HepG2 (cell line): ENCODE data around the gene KLF6. TPM values are rescaled to one million over a fixed set of nuclear protein-coding genes. Genes with fewer than 3 reads are reported as not detected.

Source experiments
- ADNP ChIP-seq: sonication (generic); formaldehyde crosslinking; IDR thresholded peaks from 2 replicates; pipeline ENCODE4 v1.4.0; 2020; ENCODE audit warnings: missing genetic modification reagents
- CEBPB ChIP-seq: IDR thresholded peaks from 2 replicates; pipeline ENCODE4 v1.6.1; 2011; ENCODE audit warnings: low read depth, low read length, improper control_type of control experiment, borderline replicate concordance
- GLI4 ChIP-seq: sonication (generic); formaldehyde crosslinking; IDR thresholded peaks from 2 replicates; pipeline ENCODE4 v1.5.1; 2020; ENCODE audit warnings: missing genetic modification reagents, mild to moderate bottlenecking, moderate library complexity, borderline replicate concordance
- HMG20B ChIP-seq: conservative IDR thresholded peaks from 2 replicates; pipeline ENCODE4 v1.6.1; 2016; ENCODE audit warnings: missing genetic modification reagents, missing compliant biosample characterization
- KLF13 ChIP-seq: sonication (generic); formaldehyde crosslinking; IDR thresholded peaks from 2 replicates; pipeline ENCODE4 v1.4.0; 2020; ENCODE audit warnings: mild to moderate bottlenecking, missing genetic modification reagents
- KMT2B ChIP-seq: IDR thresholded peaks from 2 replicates; pipeline ENCODE4 v1.6.1; 2016; ENCODE audit warnings: missing genetic modification reagents, missing compliant biosample characterization
- MAF1 ChIP-seq: sonication (generic); formaldehyde crosslinking; IDR thresholded peaks from 2 replicates; pipeline ENCODE4 v1.5.0; 2020; ENCODE audit warnings: missing genetic modification reagents, borderline replicate concordance
- REXO4 ChIP-seq: sonication (generic); formaldehyde crosslinking; IDR thresholded peaks from 2 replicates; pipeline ENCODE4 v1.8.0; 2022; ENCODE audit warnings: missing genetic modification reagents, mild to moderate bottlenecking, borderline replicate concordance
- SIX4 ChIP-seq: sonication (generic); formaldehyde crosslinking; IDR thresholded peaks from 2 replicates; pipeline ENCODE4 v1.4.0; 2020; ENCODE audit warnings: missing genetic modification reagents
- SP140L ChIP-seq: sonication (generic); formaldehyde crosslinking; IDR thresholded peaks from 2 replicates; pipeline ENCODE4 v1.4.0; 2020; ENCODE audit warnings: missing genetic modification reagents, borderline replicate concordance
- ZBTB21 ChIP-seq: sonication (generic); formaldehyde crosslinking; IDR thresholded peaks from 2 replicates; pipeline ENCODE4 v1.4.0; 2020; ENCODE audit warnings: missing genetic modification reagents
- ZFAT ChIP-seq: sonication (generic); formaldehyde crosslinking; conservative IDR thresholded peaks from 2 replicates; pipeline ENCODE4 v1.8.1; 2023; ENCODE audit warnings: missing genetic modification reagents, inconsistent platforms
- ZNF30 ChIP-seq: sonication (generic); formaldehyde crosslinking; IDR thresholded peaks from 2 replicates; pipeline ENCODE4 v1.5.0; 2020; ENCODE audit warnings: mild to moderate bottlenecking, missing genetic modification reagents
- ZNF383 ChIP-seq: sonication (generic); formaldehyde crosslinking; IDR thresholded peaks from 2 replicates; pipeline ENCODE4 v1.4.0; 2020; ENCODE audit warnings: missing genetic modification reagents, mild to moderate bottlenecking, borderline replicate concordance
- ZNF83 ChIP-seq: sonication (generic); formaldehyde crosslinking; IDR thresholded peaks from 2 replicates; pipeline ENCODE4 v1.4.0; 2020; ENCODE audit warnings: missing genetic modification reagents, mild to moderate bottlenecking, borderline replicate concordance
- polyA plus RNA-seq, 8 experiments: library from polyadenylated mRNA; depleted of rRNA in 3 of 8; stranded (reverse) in 7 of 8; unstranded in 1 of 8; fragments of >200 nt; fragmentation: Illumina TruSeq in 4 of 8; extraction: Trizol in 4 of 8; gene quantifications; 2 replicates each; pipeline versions ENCODE4 v1.2.1 to v1.2.3, GENCODE V29; 2011 to 2016; ENCODE audit warnings: low read depth in 4 of 8, missing spikeins in 1 of 8, mixed read lengths in 1 of 8; ENCODE audit not compliant: insufficient read depth in 1 of 8
- total RNA-seq, 5 experiments: library from RNA; depleted of rRNA; stranded (reverse); fragments of >200 nt; fragmentation: Illumina TruSeq; extraction: Trizol; gene quantifications; 2 replicates each; pipeline ENCODE4 v1.2.3, GENCODE V29; 2016; ENCODE audit warnings: low read depth in 1 of 5
- TF ChIP-seq, protein P1 (sequence below): sonication (generic); formaldehyde crosslinking; IDR thresholded peaks from 2 replicates; pipeline ENCODE4 v1.4.0; 2020; ENCODE audit warnings: missing genetic modification reagents, borderline replicate concordance
- TF ChIP-seq, protein P2 (sequence below): sonication (generic); formaldehyde crosslinking; IDR thresholded peaks from 2 replicates; pipeline ENCODE4 v1.9.0; 2021; ENCODE audit warnings: mild to moderate bottlenecking, missing genetic modification reagents
- TF ChIP-seq, protein P3 (sequence below): sonication (generic); formaldehyde crosslinking; IDR thresholded peaks from 2 replicates; pipeline ENCODE4 v1.5.0; 2020; ENCODE audit warnings: missing genetic modification reagents, mild to moderate bottlenecking, borderline replicate concordance

Gene KLF6
- total and polyA plus RNA-seq, 2 of the 13 experiments (the other 11 are each of a cell fraction or from before 2014, with no cell fraction given), result 27.0 to 71.9 TPM

DNA sequence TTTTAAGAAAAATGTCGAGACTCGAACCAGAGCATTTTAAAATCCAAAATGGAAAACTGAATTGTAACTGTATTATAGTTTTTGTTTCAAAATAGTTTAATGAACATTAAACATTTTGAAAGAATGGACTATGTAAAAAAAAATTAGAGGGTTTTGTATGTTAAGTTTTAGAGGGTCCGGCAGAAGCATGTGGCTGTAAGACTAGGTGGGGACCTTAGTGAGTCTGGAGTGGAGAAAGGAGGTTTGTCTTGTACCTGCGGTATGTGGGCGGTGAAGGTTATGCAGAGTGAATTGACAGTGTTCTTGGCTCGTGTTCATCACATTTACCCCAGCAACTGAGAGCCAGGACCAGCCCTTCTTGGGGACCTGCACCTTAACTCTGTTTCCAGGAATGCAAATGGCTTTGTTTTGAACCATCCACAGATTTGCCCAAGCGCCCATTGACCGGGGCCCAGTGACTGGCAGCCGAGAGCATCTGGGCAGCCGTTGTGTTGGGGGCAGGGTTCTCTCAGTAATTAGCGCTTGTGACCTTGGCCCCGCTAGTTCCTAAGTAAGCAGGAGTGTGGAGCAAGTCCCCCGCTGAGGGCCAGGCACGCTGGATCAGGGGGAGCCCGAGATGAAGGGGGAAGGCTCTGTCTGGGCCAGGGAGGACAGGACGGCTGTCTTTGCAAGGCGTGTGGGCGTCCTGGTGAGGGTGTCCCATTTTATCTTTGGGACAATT lies 1.4 kb upstream of the KLF6 start (continued):
- TF ChIP-seq, protein P1, sequence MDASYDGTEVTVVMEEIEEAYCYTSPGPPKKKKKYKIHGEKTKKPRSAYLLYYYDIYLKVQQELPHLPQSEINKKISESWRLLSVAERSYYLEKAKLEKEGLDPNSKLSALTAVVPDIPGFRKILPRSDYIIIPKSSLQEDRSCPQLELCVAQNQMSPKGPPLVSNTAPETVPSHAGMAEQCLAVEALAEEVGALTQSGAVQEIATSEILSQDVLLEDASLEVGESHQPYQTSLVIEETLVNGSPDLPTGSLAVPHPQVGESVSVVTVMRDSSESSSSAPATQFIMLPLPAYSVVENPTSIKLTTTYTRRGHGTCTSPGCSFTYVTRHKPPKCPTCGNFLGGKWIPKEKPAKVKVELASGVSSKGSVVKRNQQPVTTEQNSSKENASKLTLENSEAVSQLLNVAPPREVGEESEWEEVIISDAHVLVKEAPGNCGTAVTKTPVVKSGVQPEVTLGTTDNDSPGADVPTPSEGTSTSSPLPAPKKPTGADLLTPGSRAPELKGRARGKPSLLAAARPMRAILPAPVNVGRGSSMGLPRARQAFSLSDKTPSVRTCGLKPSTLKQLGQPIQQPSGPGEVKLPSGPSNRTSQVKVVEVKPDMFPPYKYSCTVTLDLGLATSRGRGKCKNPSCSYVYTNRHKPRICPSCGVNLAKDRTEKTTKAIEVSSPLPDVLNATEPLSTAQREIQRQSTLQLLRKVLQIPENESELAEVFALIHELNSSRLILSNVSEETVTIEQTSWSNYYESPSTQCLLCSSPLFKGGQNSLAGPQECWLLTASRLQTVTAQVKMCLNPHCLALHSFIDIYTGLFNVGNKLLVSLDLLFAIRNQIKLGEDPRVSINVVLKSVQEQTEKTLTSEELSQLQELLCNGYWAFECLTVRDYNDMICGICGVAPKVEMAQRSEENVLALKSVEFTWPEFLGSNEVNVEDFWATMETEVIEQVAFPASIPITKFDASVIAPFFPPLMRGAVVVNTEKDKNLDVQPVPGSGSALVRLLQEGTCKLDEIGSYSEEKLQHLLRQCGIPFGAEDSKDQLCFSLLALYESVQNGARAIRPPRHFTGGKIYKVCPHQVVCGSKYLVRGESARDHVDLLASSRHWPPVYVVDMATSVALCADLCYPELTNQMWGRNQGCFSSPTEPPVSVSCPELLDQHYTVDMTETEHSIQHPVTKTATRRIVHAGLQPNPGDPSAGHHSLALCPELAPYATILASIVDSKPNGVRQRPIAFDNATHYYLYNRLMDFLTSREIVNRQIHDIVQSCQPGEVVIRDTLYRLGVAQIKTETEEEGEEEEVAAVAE, result peak; percentile 54; the same call in 1 of the 2 replicates
- TF ChIP-seq ADNP, result no peak
- no peak; the same call in 1 of the 2 replicates for TF ChIP-seq ZNF383 (CRISPR knock-in tag)
- no peak for TF ChIP-seq SP140L (CRISPR knock-in tag)
- TF ChIP-seq, protein P2, sequence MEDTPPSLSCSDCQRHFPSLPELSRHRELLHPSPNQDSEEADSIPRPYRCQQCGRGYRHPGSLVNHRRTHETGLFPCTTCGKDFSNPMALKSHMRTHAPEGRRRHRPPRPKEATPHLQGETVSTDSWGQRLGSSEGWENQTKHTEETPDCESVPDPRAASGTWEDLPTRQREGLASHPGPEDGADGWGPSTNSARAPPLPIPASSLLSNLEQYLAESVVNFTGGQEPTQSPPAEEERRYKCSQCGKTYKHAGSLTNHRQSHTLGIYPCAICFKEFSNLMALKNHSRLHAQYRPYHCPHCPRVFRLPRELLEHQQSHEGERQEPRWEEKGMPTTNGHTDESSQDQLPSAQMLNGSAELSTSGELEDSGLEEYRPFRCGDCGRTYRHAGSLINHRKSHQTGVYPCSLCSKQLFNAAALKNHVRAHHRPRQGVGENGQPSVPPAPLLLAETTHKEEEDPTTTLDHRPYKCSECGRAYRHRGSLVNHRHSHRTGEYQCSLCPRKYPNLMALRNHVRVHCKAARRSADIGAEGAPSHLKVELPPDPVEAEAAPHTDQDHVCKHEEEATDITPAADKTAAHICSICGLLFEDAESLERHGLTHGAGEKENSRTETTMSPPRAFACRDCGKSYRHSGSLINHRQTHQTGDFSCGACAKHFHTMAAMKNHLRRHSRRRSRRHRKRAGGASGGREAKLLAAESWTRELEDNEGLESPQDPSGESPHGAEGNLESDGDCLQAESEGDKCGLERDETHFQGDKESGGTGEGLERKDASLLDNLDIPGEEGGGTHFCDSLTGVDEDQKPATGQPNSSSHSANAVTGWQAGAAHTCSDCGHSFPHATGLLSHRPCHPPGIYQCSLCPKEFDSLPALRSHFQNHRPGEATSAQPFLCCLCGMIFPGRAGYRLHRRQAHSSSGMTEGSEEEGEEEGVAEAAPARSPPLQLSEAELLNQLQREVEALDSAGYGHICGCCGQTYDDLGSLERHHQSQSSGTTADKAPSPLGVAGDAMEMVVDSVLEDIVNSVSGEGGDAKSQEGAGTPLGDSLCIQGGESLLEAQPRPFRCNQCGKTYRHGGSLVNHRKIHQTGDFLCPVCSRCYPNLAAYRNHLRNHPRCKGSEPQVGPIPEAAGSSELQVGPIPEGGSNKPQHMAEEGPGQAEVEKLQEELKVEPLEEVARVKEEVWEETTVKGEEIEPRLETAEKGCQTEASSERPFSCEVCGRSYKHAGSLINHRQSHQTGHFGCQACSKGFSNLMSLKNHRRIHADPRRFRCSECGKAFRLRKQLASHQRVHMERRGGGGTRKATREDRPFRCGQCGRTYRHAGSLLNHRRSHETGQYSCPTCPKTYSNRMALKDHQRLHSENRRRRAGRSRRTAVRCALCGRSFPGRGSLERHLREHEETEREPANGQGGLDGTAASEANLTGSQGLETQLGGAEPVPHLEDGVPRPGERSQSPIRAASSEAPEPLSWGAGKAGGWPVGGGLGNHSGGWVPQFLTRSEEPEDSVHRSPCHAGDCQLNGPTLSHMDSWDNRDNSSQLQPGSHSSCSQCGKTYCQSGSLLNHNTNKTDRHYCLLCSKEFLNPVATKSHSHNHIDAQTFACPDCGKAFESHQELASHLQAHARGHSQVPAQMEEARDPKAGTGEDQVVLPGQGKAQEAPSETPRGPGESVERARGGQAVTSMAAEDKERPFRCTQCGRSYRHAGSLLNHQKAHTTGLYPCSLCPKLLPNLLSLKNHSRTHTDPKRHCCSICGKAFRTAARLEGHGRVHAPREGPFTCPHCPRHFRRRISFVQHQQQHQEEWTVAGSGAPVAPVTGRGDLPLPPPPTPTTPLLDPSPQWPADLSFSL (CRISPR knock-in tag), result no peak; the same call in 1 of the 2 replicates
- TF ChIP-seq, protein P3, sequence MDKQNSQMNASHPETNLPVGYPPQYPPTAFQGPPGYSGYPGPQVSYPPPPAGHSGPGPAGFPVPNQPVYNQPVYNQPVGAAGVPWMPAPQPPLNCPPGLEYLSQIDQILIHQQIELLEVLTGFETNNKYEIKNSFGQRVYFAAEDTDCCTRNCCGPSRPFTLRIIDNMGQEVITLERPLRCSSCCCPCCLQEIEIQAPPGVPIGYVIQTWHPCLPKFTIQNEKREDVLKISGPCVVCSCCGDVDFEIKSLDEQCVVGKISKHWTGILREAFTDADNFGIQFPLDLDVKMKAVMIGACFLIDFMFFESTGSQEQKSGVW, result no peak
- peak; percentile 36; the same call in 1 of the 2 replicates for TF ChIP-seq KMT2B (CRISPR knock-in tag)
- TF ChIP-seq HMG20B (CRISPR knock-in tag), result peak; percentile 78
- no peak for TF ChIP-seq KLF13
- no peak for TF ChIP-seq REXO4 (CRISPR knock-in tag)
- no peak for TF ChIP-seq ZFAT (CRISPR knock-in tag)
- no peak for TF ChIP-seq ZNF30 (CRISPR knock-in tag)
- no peak for TF ChIP-seq SIX4 (CRISPR knock-in tag)
- no peak for TF ChIP-seq ZNF83 (CRISPR knock-in tag)
- peak; percentile 48; the same call in 1 of the 2 replicates for TF ChIP-seq CEBPB
- TF ChIP-seq GLI4 (CRISPR knock-in tag), result no peak
- no peak for TF ChIP-seq MAF1 (CRISPR knock-in tag)
- TF ChIP-seq ZBTB21 (CRISPR knock-in tag), result no peak
